ENCODE measurements around the gene USP31. TPM values are rescaled to one million over a fixed set of nuclear protein-coding genes. Genes with fewer than 3 reads are reported as not detected.

USP31 gene
- total RNA-seq, 1 experiment from 2014 or later = 16.1 TPM

DNA sequence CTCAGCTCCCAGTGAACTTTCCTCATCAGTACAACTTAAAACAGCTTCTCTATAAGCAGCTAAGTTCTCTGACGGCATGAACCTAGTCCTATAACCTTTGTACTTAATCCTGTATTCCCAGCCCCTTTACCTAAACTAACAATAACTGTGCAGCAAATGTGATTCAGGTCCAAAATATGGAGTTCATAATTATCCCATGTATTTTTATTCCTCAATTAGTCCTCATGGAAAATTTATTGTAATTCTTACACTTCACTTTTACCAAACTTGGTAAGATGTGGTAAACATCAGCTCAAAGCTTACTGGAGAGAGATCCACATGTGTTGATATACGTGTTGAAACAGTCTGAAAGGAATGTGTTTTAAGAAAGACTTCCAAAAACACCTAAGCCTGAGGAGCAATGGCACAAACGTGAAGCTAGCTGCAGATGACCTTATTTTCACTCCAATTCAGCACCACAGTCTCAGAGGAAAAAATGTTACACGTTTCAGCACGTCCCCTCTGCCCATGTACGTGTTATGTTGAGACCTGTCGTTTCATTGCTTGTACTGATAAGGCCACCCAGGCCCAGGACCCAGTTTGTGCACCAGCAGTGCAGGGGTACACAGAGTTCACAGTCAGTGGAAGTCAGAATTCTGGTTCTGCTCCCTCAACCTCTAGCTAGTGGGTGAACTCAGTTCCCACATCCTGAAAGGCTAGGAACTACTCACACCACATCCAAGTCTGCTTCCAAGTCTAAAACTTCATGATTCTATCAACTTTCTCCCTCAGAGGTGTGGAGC is 7.1 kb downstream of the USP31 start:
- H3K4me3 Mint-ChIP-seq = no peak overlapping the region

More for the DNA sequence above, 7.1 kb downstream of the USP31 start:
- H3K79me2 ChIP-seq (ENCODE audit: insufficient read depth, low read length) = peaks cover 22% of the 10 kb centered on the region; the same call in 1 of the 2 replicates
- H3K27ac Mint-ChIP-seq = no peak overlapping the region
- peaks cover 0 to 9% (median 4%) of the 10 kb centered on the region in 3 experiments; a peak in 3 of 7 replicates for H3K36me3 Mint-ChIP-seq (ENCODE audit: insufficient read depth in 1 of 3, low read depth in 3 of 3)
- no peak overlapping the region for H3K4ac ChIP-seq (ENCODE audit: low read depth, low read length)
- no peak overlapping the region for H3T11ph ChIP-seq (ENCODE audit: low read length)
- H2BK5ac ChIP-seq (ENCODE audit: insufficient read length, low read length) = no peak overlapping the region
- H4K91ac ChIP-seq (ENCODE audit: insufficient read length, low read depth, low read length) = no peak overlapping the region
- no peak overlapping the region for H4K8ac ChIP-seq (replicated peaks; ENCODE audit: insufficient read length, low read depth, low read length)
- no peak for TF ChIP-seq CTCF (conservative IDR thresholded peaks at IDR 0.05)
- H3K4me1 Mint-ChIP-seq = peaks cover 34 to 39% of the 10 kb centered on the region in 2 experiments
- H3K9ac ChIP-seq (ENCODE audit: extremely low read depth, insufficient read length, low read length) = no peak overlapping the region
- no peak overlapping the region for H3K23ac ChIP-seq (ENCODE audit: insufficient read length, low read depth, low read length)
- no peak overlapping the region for H3K14ac ChIP-seq (ENCODE audit: insufficient read depth, low read length)
- no peak overlapping the region for H2BK120ac ChIP-seq (ENCODE audit: low read depth, low read length, poor library complexity, severe bottlenecking)
- no peaks in the 10 kb centered on the region for H3K27me3 ChIP-seq (ENCODE audit: insufficient read depth, low read length)
- no peak overlapping the region for H2BK20ac ChIP-seq (ENCODE audit: low read depth, low read length, poor library complexity, severe bottlenecking)
- no peak overlapping the region for H4K5ac ChIP-seq (ENCODE audit: insufficient read length, low read depth, low read length)
- H3K27ac ChIP-seq (ENCODE audit: insufficient read length, low read depth, low read length) = no peak overlapping the region
- H2AK5ac ChIP-seq (ENCODE audit: insufficient read length, low read length) = no peak overlapping the region
- no peaks in the 10 kb centered on the region for H3K27me3 Mint-ChIP-seq (ENCODE audit: low read depth)
- H3K56ac ChIP-seq (ENCODE audit: insufficient read length, low read depth, low read length) = no peak overlapping the region
- no CpG with 5 or more reads among the region's 7 CpGs for WGBS (ENCODE audit: extremely low coverage, insufficient read length, low lambda C conversion rate)
- no peak overlapping the region for H2BK15ac ChIP-seq (ENCODE audit: low read depth, low read length)
- H3K4me2 ChIP-seq (ENCODE audit: insufficient read depth, insufficient read length, low read length) = no peak overlapping the region
- DNase-seq = no peak
- H2BK12ac ChIP-seq (ENCODE audit: insufficient read length, low read depth, low read length) = no peak overlapping the region
- no peaks in the 10 kb centered on the region for H3K9me3 ChIP-seq (ENCODE audit: control insufficient read depth, low read depth, low read length)
- no peaks in the 10 kb centered on the region for H3K23me2 ChIP-seq (ENCODE audit: insufficient read length, low read depth, low read length, poor library complexity, severe bottlenecking)
- H3K79me1 ChIP-seq (ENCODE audit: insufficient read depth, low read depth, low read length, poor library complexity, severe bottlenecking) = peaks cover 5% of the 10 kb centered on the region
- H3K9me3 Mint-ChIP-seq = peaks cover 0 to 2% of the 10 kb centered on the region in 2 experiments; a peak in 2 of 5 replicates
- H2AFZ ChIP-seq (ENCODE audit: low read length) = no peak overlapping the region
- H3K4me1 ChIP-seq (ENCODE audit: insufficient read depth, low read length) = peaks cover 9% of the 10 kb centered on the region; the same call in 1 of the 2 replicates
- no peaks in the 10 kb centered on the region for H4K20me1 ChIP-seq (ENCODE audit: control insufficient read depth, insufficient read depth, insufficient read length)
- no peak overlapping the region for H3K18ac ChIP-seq (ENCODE audit: insufficient read length, low read depth, low read length)

Measured in H9 (cell line).